ENCODE data around the gene CLSTN3.
A peak's percentile ranks its signal among the peaks of the same experiment; 100 is the strongest.

Gene CLSTN3

DNA sequence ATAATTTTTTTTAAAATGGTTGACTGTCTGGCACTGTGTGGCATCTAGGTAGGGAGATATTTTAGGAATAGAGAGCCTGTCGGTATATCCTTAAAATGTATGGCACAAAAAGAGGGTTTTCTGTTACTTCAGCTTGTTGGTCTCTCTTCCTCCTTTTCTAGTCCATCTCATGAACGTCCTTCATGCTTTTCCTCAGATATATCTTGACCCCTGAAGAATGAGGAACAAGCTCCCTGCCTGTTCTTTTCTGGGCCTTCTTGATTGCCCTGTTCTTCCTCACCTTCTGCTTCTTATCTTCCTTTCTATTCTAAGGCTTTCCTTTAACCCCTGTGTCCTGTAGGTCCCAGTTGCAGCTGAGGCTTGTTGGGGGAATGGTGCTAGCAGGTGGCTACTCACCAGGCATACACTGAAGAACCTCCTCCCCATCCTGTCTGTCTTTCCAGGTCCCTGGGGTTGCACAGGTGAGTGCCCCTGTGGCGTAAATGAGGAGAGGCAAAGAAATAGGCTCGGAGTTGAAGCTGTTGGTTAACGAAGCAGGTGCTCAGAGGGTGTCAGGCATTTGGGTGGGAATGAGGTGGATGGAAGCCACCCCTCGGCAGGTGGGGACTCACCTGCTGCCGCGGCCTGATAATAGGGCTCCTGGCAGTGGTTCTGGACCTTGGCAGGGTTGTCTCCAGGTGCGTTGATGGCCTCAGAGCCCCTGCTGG is 30.7 kb upstream of the CLSTN3 start:
- no peak overlapping the region for H3K4me3 ChIP-seq (ENCODE audit: low read depth, low read length)
- CTCF ChIA-PET, result interaction anchor here (0.6 to 4.6 kb wide), 3 partner anchors 9 to 45 kb away, joined by 3 to 32 read pairs (median 4); no protein-coding TSS in a partner anchor

DNA sequence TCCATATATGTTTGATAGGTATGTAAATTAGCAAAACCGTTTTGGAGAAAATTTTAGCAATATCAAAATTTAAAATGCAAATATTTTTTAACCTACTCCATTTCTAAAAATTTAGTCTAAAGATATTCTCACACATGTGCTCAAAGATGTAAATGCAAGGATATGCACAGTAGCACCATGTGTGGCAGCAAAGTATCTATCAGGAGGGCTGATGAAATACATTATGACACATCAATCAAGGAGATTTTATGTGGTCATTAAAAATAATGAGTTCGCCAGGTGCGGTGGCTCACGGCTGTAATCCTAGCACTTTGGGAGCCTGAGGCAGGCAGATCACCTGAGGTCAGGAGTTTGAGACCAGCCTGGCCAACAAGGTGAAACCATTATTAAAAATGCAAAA is 29.9 kb upstream of the CLSTN3 start:
- Histone ChIP-seq H3K36me3 (ENCODE audit: control insufficient read depth in 2 of 2, insufficient read depth in 1 of 2, low read length in 2 of 2) (peaks cover 0 to 25% of the 10 kb centered on the region in 2 experiments; a peak in 1 of 3 replicates), H3K27ac (ENCODE audit: extremely low read depth, low read depth, low read length) (no peak overlapping the region), H3K4me1 (ENCODE audit: control insufficient read depth, insufficient read depth, low read length) (no peaks in the 10 kb centered on the region), H3K9me3 (ENCODE audit: control insufficient read depth, insufficient read depth, low read depth, low read length) (no peaks in the 10 kb centered on the region), H3K4me3 (ENCODE audit: low read depth, low read length) (no peak overlapping the region)
- POLR2A ChIA-PET, result no interaction called here
- peak; percentile 66; the same call in 1 of the 2 replicates for TF ChIP-seq OSR2 (tag by site-specific recombination; IDR thresholded peaks at IDR 0.05)
- no peak for TF ChIP-seq ZNF324 (tag by site-specific recombination; IDR thresholded peaks at IDR 0.05)
- no peak for TF ChIP-seq GLIS1 (tag by site-specific recombination; IDR thresholded peaks at IDR 0.05)
- CTCF ChIA-PET, result interaction anchor here (1.1 to 4.6 kb wide), 2 partner anchors 8 to 12 kb away, joined by 4 to 32 read pairs; no protein-coding TSS in a partner anchor

More for the DNA sequence above, 30.7 kb upstream of the CLSTN3 start:
- POLR2A ChIA-PET, result no interaction called here
- TF ChIP-seq ZNF157 (tag by site-specific recombination; IDR thresholded peaks at IDR 0.05) (no peak), HOXC10 (CRISPR knock-in tag; IDR thresholded peaks at IDR 0.05) (no peak), ZNF174 (tag by site-specific recombination; IDR thresholded peaks at IDR 0.05) (no peak), FEZF1 (tag by site-specific recombination; IDR thresholded peaks at IDR 0.05) (no peak), ZFP3 (tag by site-specific recombination; IDR thresholded peaks at IDR 0.05; ENCODE audit: low read depth) (no peak), ZSCAN16 (tag by site-specific recombination; IDR thresholded peaks at IDR 0.05) (no peak), KLF16 (tag by site-specific recombination; IDR thresholded peaks at IDR 0.05) (no peak)
- TF ChIP-seq, protein P1, sequence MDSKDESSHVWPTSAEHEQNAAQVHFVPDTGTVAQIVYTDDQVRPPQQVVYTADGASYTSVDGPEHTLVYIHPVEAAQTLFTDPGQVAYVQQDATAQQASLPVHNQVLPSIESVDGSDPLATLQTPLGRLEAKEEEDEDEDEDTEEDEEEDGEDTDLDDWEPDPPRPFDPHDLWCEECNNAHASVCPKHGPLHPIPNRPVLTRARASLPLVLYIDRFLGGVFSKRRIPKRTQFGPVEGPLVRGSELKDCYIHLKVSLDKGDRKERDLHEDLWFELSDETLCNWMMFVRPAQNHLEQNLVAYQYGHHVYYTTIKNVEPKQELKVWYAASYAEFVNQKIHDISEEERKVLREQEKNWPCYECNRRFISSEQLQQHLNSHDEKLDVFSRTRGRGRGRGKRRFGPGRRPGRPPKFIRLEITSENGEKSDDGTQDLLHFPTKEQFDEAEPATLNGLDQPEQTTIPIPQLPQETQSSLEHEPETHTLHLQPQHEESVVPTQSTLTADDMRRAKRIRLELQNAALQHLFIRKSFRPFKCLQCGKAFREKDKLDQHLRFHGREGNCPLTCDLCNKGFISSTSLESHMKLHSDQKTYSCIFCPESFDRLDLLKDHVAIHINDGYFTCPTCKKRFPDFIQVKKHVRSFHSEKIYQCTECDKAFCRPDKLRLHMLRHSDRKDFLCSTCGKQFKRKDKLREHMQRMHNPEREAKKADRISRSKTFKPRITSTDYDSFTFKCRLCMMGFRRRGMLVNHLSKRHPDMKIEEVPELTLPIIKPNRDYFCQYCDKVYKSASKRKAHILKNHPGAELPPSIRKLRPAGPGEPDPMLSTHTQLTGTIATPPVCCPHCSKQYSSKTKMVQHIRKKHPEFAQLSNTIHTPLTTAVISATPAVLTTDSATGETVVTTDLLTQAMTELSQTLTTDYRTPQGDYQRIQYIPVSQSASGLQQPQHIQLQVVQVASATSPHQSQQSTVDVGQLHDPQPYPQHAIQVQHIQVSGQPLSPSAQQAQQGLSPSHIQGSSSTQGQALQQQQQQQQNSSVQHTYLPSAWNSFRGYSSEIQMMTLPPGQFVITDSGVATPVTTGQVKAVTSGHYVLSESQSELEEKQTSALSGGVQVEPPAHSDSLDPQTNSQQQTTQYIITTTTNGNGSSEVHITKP (tag by site-specific recombination; IDR thresholded peaks at IDR 0.05), result no peak
- TF ChIP-seq, protein P2, sequence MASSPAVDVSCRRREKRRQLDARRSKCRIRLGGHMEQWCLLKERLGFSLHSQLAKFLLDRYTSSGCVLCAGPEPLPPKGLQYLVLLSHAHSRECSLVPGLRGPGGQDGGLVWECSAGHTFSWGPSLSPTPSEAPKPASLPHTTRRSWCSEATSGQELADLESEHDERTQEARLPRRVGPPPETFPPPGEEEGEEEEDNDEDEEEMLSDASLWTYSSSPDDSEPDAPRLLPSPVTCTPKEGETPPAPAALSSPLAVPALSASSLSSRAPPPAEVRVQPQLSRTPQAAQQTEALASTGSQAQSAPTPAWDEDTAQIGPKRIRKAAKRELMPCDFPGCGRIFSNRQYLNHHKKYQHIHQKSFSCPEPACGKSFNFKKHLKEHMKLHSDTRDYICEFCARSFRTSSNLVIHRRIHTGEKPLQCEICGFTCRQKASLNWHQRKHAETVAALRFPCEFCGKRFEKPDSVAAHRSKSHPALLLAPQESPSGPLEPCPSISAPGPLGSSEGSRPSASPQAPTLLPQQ (tag by site-specific recombination; IDR thresholded peaks at IDR 0.05), result no peak
- Histone ChIP-seq H3K9me3 (ENCODE audit: control insufficient read depth, insufficient read depth, low read depth, low read length) (no peaks in the 10 kb centered on the region), H3K4me1 (ENCODE audit: control insufficient read depth, insufficient read depth, low read length) (no peaks in the 10 kb centered on the region), H3K36me3 (ENCODE audit: control insufficient read depth in 2 of 2, insufficient read depth in 1 of 2, low read length in 2 of 2) (peaks cover 0 to 24% of the 10 kb centered on the region in 2 experiments; a peak in 1 of 3 replicates), H3K27ac (ENCODE audit: extremely low read depth, low read depth, low read length) (no peak overlapping the region)

DNA sequence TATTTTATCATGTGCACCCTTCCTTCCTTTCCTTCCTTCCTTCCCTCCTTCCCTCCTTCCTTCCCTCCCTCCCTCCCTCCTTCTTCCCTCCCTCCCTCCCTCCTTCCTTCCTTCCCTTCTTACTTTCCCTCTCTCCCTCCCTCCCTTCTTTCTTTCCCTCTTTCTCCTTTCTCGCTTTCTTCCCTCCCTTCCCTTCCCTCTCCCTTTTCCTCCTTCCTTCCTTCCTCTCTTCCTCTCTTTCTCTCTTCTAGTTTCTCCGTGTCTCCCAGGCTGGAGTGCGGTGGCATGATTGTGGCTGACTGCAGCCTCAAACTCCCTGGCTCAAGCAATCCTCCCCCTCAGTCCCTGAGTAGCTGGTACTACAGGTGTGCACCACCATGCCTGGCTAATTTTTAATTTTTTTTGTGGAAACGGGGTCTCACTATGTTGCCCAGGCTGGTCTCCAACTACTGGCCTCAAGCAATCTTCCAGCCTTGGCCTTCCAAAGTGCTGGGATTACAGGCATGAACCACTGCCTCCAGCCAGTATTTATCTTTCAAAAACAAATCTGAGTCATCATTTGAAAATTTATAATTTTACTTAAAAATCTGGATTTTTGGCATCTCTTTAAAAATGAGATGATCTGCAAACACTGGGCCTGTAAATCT is 29.0 kb upstream of the CLSTN3 start:
- CTCF ChIA-PET, result interaction anchor here (4.6 kb wide), 1 partner anchor 11 kb away, joined by 32 read pairs; no protein-coding TSS in a partner anchor

More for the DNA sequence above, 29.0 kb upstream of the CLSTN3 start:
- no peaks in the 10 kb centered on the region for H3K4me1 ChIP-seq (ENCODE audit: control insufficient read depth, insufficient read depth, low read length)
- no peak overlapping the region for H3K27ac ChIP-seq (ENCODE audit: extremely low read depth, low read depth, low read length)
- H3K36me3 ChIP-seq (ENCODE audit: control insufficient read depth in 2 of 2, insufficient read depth in 1 of 2, low read length in 2 of 2), result peaks cover 0 to 26% of the 10 kb centered on the region in 2 experiments; a peak in 1 of 3 replicates
- H3K9me3 ChIP-seq (ENCODE audit: control insufficient read depth, insufficient read depth, low read depth, low read length), result no peaks in the 10 kb centered on the region
- H3K4me3 ChIP-seq (ENCODE audit: low read depth, low read length), result no peak overlapping the region
- TF ChIP-seq, protein P3, sequence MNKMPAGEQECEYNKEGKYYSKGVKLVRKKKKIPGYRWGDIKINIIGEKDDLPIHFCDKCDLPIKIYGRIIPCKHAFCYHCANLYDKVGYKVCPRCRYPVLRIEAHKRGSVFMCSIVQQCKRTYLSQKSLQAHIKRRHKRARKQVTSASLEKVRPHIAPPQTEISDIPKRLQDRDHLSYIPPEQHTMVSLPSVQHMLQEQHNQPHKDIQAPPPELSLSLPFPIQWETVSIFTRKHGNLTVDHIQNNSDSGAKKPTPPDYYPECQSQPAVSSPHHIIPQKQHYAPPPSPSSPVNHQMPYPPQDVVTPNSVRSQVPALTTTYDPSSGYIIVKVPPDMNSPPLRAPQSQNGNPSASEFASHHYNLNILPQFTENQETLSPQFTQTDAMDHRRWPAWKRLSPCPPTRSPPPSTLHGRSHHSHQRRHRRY (tag by site-specific recombination; IDR thresholded peaks at IDR 0.05), result no peak
- TF ChIP-seq, protein P4, sequence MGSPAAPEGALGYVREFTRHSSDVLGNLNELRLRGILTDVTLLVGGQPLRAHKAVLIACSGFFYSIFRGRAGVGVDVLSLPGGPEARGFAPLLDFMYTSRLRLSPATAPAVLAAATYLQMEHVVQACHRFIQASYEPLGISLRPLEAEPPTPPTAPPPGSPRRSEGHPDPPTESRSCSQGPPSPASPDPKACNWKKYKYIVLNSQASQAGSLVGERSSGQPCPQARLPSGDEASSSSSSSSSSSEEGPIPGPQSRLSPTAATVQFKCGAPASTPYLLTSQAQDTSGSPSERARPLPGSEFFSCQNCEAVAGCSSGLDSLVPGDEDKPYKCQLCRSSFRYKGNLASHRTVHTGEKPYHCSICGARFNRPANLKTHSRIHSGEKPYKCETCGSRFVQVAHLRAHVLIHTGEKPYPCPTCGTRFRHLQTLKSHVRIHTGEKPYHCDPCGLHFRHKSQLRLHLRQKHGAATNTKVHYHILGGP (tag by site-specific recombination; IDR thresholded peaks at IDR 0.05), result no peak
- peak; percentile 53; the same call in 1 of the 2 replicates for TF ChIP-seq PRDM1 (tag by site-specific recombination; IDR thresholded peaks at IDR 0.05)
- TF ChIP-seq ZNF366 (tag by site-specific recombination; conservative IDR thresholded peaks at IDR 0.05), result peak; percentile 73
- TF ChIP-seq ZBTB1 (tag by site-specific recombination; IDR thresholded peaks at IDR 0.05), result no peak
- no peak for TF ChIP-seq ZNF202 (tag by site-specific recombination; IDR thresholded peaks at IDR 0.05; ENCODE audit: borderline replicate concordance)
- peak; percentile 82 for TF ChIP-seq ZNF121 (tag by site-specific recombination; IDR thresholded peaks at IDR 0.05)
- POLR2A ChIA-PET, result no interaction called here

Data from HEK293 (cell line).